Measurements from ENCODE around the gene MAPK8IP2.

Gene MAPK8IP2

DNA sequence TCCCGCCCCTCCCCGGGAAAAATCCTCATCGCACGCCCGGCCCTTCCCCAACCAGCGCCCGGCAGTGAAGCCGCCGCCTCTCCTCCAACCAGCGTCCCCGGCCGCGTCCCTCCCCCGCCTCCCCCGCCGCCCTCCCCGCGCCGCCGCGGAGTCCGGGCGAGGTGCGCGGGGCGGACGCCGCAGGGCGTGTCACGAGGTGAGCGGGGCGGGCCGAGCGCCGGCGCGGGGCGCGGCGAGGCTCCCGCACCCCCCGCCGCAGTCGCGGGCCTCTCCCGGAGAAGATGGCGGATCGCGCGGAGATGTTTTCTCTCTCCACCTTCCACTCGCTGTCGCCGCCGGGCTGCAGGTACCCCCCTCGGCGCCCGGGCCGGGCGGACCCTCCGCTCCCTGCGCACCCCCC lies at the start of gene MAPK8IP2:
Gene MAPK8IP2 (plus strand): TSS at position 256 of the 400 bp plus-strand sequence. CDS start 26 bp downstream, at position 282.
- no peak within 1 kb of the TSS for H3K4me3 ChIP-seq (ENCODE audit: control insufficient read depth, low read depth, low read length)
- DNase-seq (ENCODE audit: low read depth) = no peak
- TF ChIP-seq, protein P1, sequence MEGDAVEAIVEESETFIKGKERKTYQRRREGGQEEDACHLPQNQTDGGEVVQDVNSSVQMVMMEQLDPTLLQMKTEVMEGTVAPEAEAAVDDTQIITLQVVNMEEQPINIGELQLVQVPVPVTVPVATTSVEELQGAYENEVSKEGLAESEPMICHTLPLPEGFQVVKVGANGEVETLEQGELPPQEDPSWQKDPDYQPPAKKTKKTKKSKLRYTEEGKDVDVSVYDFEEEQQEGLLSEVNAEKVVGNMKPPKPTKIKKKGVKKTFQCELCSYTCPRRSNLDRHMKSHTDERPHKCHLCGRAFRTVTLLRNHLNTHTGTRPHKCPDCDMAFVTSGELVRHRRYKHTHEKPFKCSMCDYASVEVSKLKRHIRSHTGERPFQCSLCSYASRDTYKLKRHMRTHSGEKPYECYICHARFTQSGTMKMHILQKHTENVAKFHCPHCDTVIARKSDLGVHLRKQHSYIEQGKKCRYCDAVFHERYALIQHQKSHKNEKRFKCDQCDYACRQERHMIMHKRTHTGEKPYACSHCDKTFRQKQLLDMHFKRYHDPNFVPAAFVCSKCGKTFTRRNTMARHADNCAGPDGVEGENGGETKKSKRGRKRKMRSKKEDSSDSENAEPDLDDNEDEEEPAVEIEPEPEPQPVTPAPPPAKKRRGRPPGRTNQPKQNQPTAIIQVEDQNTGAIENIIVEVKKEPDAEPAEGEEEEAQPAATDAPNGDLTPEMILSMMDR (conservative IDR thresholded peaks at IDR 0.05; ENCODE audit: control insufficient read depth, insufficient read depth, low read depth, low read length) = no peak

DNA sequence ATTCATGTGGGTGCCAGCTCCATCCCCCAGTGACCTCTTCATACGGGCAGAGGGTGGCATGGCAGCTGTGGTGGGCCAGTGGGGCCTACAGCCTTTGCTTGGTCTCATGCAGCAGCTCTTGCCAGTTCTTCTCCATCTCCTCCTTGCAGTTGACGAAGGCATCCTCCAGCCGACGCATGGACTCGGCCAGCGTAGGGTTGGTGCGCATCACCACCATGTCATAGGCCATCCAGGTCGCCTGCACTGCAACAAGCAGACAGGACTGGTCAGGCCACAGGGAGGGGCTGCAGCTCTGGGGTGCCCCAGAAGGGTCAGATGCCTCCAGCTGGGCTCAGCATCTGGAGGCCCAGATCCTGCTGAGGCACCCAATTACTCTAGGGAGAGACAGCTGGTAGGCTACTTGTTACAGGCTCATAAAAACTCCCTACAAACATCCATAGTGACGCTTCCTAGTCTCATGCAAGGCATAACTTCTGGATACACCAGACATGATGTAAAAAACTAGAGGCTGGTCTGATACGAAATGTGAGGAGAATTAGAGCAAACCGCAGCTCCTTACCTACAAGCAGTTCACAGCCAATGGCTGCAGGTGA lies 49.3 kb upstream of the MAPK8IP2 start:
- TF ChIP-seq, protein P1 (conservative IDR thresholded peaks at IDR 0.05; ENCODE audit: control insufficient read depth, insufficient read depth, low read depth, low read length) = no peak
- no peak overlapping the region for H3K4me3 ChIP-seq (ENCODE audit: control insufficient read depth, low read depth, low read length)
- no peak for DNase-seq (ENCODE audit: low read depth)

DNA sequence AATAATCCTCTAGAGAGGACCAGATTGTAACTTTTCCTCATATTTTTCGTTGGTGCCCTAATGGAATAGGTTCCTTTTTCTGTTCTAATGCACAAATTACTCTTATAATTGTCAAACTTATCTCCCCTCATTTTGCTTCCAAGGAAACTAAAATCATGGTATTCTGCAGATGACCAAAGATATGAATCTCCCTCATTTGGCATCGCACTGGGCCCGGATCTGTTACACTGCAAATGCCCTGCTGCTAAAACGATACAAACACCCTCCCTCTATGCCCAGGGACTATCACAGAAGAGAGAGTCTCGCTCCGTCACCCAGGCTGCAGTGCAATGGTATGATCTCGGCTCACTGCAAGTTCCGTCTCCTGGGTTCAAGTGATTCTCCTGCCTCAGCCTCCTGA lies 47.3 kb upstream of the MAPK8IP2 start:
- H3K4me3 ChIP-seq (ENCODE audit: control insufficient read depth, low read depth, low read length) = no peak overlapping the region
- no peak for DNase-seq (ENCODE audit: low read depth)
- TF ChIP-seq, protein P1 (conservative IDR thresholded peaks at IDR 0.05; ENCODE audit: control insufficient read depth, insufficient read depth, low read depth, low read length) = no peak

DNA sequence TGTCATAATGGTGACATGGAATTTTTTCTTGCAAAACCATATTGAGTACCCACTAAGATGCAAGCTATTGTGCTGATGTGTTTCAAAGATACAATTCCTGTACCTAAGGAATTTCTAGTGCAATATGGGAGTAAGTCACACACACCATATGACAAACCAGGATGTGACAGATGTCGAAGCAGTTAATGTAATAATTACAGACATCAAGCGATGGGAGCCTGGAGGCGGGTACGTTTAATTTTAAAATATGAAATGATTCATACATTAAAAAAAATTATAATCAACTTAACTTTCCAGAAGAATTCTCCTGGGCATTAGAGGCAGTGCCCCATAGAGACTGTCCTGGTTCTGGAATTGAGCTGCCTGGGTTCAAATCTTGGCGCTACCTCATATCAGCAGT lies 43.9 kb upstream of the MAPK8IP2 start:
- TF ChIP-seq, protein P1 (conservative IDR thresholded peaks at IDR 0.05; ENCODE audit: control insufficient read depth, insufficient read depth, low read depth, low read length) = no peak
- DNase-seq (ENCODE audit: low read depth) = no peak
- H3K4me3 ChIP-seq (ENCODE audit: control insufficient read depth, low read depth, low read length) = no peak overlapping the region

DNA sequence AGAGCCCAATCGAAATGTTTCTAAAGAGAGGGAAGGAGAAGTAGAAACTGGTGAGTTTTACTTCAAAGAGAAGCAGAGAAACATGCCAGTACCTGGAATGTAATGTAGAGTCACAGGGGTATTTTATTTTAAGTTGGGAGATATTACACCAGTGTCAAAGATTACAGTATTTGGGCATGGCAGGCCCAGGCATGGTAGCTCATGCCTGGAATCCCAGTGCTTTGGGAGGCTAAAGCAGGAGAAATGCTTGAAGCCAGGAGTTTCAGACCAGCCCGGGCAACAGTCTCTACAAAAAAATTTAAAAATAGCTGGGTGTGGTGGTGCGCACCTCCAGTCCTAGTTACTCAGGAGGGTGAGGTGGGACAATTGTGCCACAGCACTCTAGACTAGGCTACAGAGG lies 40.6 kb upstream of the MAPK8IP2 start:
- TF ChIP-seq, protein P1 (conservative IDR thresholded peaks at IDR 0.05; ENCODE audit: control insufficient read depth, insufficient read depth, low read depth, low read length) = no peak
- DNase-seq (ENCODE audit: low read depth) = no peak
- H3K4me3 ChIP-seq (ENCODE audit: control insufficient read depth, low read depth, low read length) = no peak overlapping the region

DNA sequence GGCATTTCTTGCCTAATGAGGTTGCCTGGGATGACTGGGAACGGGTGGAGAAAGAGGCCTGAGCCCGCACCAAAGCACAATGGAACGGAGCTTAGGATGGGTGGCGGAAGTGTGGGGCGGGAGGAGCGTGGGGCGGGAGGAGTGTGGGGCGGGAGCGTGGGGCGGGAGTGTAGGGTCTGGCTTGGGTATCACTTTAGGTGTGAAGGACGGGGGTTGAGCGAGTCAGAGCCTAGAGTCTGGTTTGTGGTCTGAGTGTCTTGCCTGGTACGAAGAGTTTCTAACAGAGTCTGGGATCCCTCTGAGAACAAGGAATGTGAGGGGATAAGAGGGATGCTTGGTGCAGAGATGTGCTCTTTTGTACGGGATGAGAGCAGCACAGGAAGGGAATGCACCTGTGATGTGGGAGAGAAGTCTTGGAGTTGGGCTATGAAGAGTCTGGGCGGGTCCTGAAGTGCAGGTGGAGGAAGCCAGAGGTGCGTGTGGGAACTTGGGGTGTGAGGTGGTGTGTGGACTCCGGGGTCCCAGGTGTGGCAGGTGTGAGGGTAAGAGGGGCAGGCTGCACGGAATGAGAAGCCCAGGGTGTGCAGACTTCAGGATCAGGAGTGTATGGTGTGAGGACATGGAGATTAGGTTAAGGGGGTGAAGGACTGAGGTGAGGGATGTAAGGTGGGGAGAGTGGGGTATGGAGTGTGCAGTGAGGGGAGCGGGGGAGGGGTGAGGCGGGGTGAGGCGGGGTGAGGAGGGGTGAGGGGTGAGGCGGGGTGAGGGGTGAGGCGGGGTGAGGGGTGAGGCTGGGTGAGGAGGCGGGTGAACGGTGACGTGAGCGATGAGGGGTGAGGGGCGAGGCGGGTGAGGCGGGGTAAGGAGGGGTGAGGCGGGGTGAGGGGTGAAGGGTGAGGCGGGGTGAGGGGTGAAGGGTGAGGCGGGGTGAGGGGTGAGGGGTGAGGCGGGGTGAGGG lies 38.9 kb upstream of the MAPK8IP2 start:
- H3K4me3 ChIP-seq (ENCODE audit: control insufficient read depth, low read depth, low read length) = no peak overlapping the region
- no peak for DNase-seq (ENCODE audit: low read depth)
- TF ChIP-seq, protein P1 (conservative IDR thresholded peaks at IDR 0.05; ENCODE audit: control insufficient read depth, insufficient read depth, low read depth, low read length) = no peak

Data from fibroblast of mammary gland (primary cell).